ENCODE data around the gene TUBA4B.

- TF ChIP-seq CTCF (IDR thresholded peaks at IDR 0.05) (no peak), POLR2A (IDR thresholded peaks at IDR 0.05) (no peak), EP300 (IDR thresholded peaks at IDR 0.05; ENCODE audit: low read depth) (no peak), POLR2AphosphoS5 (IDR thresholded peaks at IDR 0.05) (no peak)
Observed at GRCh38 chr2:219261024-219261855, 8.2 kb downstream of the TUBA4B start.
